Upper lobe of right lung (tissue), 1 donor: ENCODE results near the gene ADGRV1. TPM values are rescaled to one million over a fixed set of nuclear protein-coding genes. Genes with fewer than 3 reads are reported as not detected.

Experiments
- ATAC-seq: fragments of 200-7000 bp; cut with Tn5 transposase; one replicate; pipeline ENCODE4 v1.9.1; 2020; ENCODE audit warnings: mild to moderate bottlenecking, moderate library complexity
- DNase-seq: peaks from one replicate; pipeline ENCODE4 v3.0.0-alpha.2; 2020
- H3K27ac ChIP-seq: fragments of 200-600 bp; one replicate; pipeline ENCODE4 v1.8.0; 2022
- H3K27me3 ChIP-seq: fragments of 200-600 bp; one replicate; pipeline ENCODE4 v1.8.0; 2022; ENCODE audit warnings: mild to moderate bottlenecking
- H3K36me3 ChIP-seq: fragments of 200-600 bp; one replicate; pipeline ENCODE4 v1.8.0; 2022
- H3K4me1 ChIP-seq: fragments of 200-600 bp; one replicate; pipeline ENCODE4 v1.8.0; 2022
- H3K4me3 ChIP-seq: fragments of 200-600 bp; one replicate; pipeline ENCODE4 v1.8.0; 2022; ENCODE audit warnings: mild to moderate bottlenecking
- H3K9me3 ChIP-seq: fragments of 200-600 bp; one replicate; pipeline ENCODE4 v1.8.0; 2022
- CTCF ChIP-seq: fragments of 200-600 bp; IDR thresholded peaks from one replicate; pipeline ENCODE4 v1.8.0; 2022; ENCODE audit warnings: antibody characterized with exemption
- intact Hi-C: fragments of 100-400 bp; cut with DNase I; formaldehyde crosslinking; loops from one replicate; pipeline ENCODE4 v1.11.0; 2022
- total RNA-seq: library from RNA; stranded (reverse); fragmentation: NEBNext Ultra II Directional; extraction: Animal tissue kit (Norgen Biotek cat#: 25700); gene quantifications from one replicate; pipeline ENCODE4 v1.2.1, GENCODE V29; 2021
- donor health status: DM: no; HTN: yes; CAD: no; lungs with severe emphysema.

The ADGRV1 gene
- total RNA-seq, 1 donor from 2014 or later, result 47.1 TPM

GRCh38 chr5:90852531-90852930 is 293.9 kb downstream of the ADGRV1 start:
- Histone ChIP-seq H3K9me3 (no peaks in the 10 kb centered on the region), H3K4me1 (no peaks in the 10 kb centered on the region), H3K27ac (no peak overlapping the region), H3K4me3 (no peak overlapping the region), H3K27me3 (no peaks in the 10 kb centered on the region), H3K36me3 (no peaks in the 10 kb centered on the region)
- ATAC-seq, result no peak
- DNase-seq, result no peak
- TF ChIP-seq CTCF, result no peak
- intact Hi-C loops, result no loop called here

- ATAC-seq (no peak), DNase-seq (no peak)
- no peaks in the 10 kb centered on the region for H3K9me3 ChIP-seq
- H3K27ac ChIP-seq, result no peak overlapping the region
- H3K4me1 ChIP-seq, result no peaks in the 10 kb centered on the region
- H3K27me3 ChIP-seq, result no peaks in the 10 kb centered on the region
- intact Hi-C loops, result no loop called here
- H3K4me3 ChIP-seq, result no peak overlapping the region
- H3K36me3 ChIP-seq, result no peaks in the 10 kb centered on the region
- no peak for TF ChIP-seq CTCF
Observed at GRCh38 chr5:90853750-90854149, 295.2 kb downstream of the ADGRV1 start.

- no peak for ATAC-seq
Observed at GRCh38 chr5:90854169-90854568, 295.6 kb downstream of the ADGRV1 start.

GRCh38 chr5:90855296-90856010 is 296.9 kb downstream of the ADGRV1 start:
- Histone ChIP-seq H3K4me3 (no peak overlapping the region), H3K36me3 (no peaks in the 10 kb centered on the region), H3K9me3 (no peaks in the 10 kb centered on the region), H3K4me1 (no peaks in the 10 kb centered on the region), H3K27ac (no peak overlapping the region), H3K27me3 (no peaks in the 10 kb centered on the region)
- DNase-seq, result no peak
- intact Hi-C loops, result no loop called here
- no peak for TF ChIP-seq CTCF
- peak; percentile 43 for ATAC-seq

More at GRCh38 chr5:90854169-90854568, 295.6 kb downstream of the ADGRV1 start:
- no peak for DNase-seq
- Histone ChIP-seq H3K27ac (no peak overlapping the region), H3K4me3 (no peak overlapping the region), H3K9me3 (no peaks in the 10 kb centered on the region), H3K27me3 (no peaks in the 10 kb centered on the region), H3K4me1 (no peaks in the 10 kb centered on the region), H3K36me3 (no peaks in the 10 kb centered on the region)
- no peak for TF ChIP-seq CTCF
- intact Hi-C loops, result no loop called here

- intact Hi-C loops, result loop anchor here (10.0 kb wide), 1 partner anchor 543 kb away; no protein-coding TSS in a partner anchor
- no peak for ATAC-seq
- H3K36me3 ChIP-seq, result no peaks in the 10 kb centered on the region
Observed at GRCh38 chr5:90861843-90862586, 303.4 kb downstream of the ADGRV1 start.

More at GRCh38 chr5:90861843-90862586, 303.4 kb downstream of the ADGRV1 start:
- H3K4me1 ChIP-seq, result peaks cover 7% of the 10 kb centered on the region
- H3K9me3 ChIP-seq, result no peaks in the 10 kb centered on the region
- no peak for TF ChIP-seq CTCF
- DNase-seq, result no peak
- H3K4me3 ChIP-seq, result no peak overlapping the region
- H3K27ac ChIP-seq, result no peak overlapping the region
- no peaks in the 10 kb centered on the region for H3K27me3 ChIP-seq
